WTC11 (cell line): ENCODE measurements around the gene SDCCAG8.

Experiments
- CTCF ChIP-seq: fragments of 200-600 bp; IDR thresholded peaks from 2 replicates; pipeline ENCODE4 v1.8.0; 2022; ENCODE audit warnings: antibody characterized with exemption
- ETV6 ChIP-seq: sonication (generic); formaldehyde crosslinking; IDR thresholded peaks from 2 replicates; pipeline ENCODE4 v1.8.1; 2022; ENCODE audit warnings: mild to moderate bottlenecking, missing genetic modification reagents
- GTF2I ChIP-seq: fragments of 250-450 bp; sonication (Bioruptor Pico); conservative IDR thresholded peaks from 2 replicates; pipeline ENCODE4 v1.4.0; 2021; ENCODE audit warnings: mild to moderate bottlenecking
- NFE2L1 ChIP-seq: sonication (generic); formaldehyde crosslinking; IDR thresholded peaks from 2 replicates; pipeline ENCODE4 v1.8.1; 2023; ENCODE audit warnings: missing genetic modification reagents
- USF2 ChIP-seq: sonication (generic); formaldehyde crosslinking; IDR thresholded peaks from 2 replicates; pipeline ENCODE4 v1.8.1; 2023; ENCODE audit warnings: mild to moderate bottlenecking, missing genetic modification reagents, moderate library complexity
- TF ChIP-seq, protein P1 (sequence below): sonication (generic); formaldehyde crosslinking; IDR thresholded peaks from 2 replicates; pipeline ENCODE4 v1.8.0; 2022; ENCODE audit warnings: mild to moderate bottlenecking, missing genetic modification reagents
- TF ChIP-seq, protein P2 (sequence below): fragments of 250-450 bp; sonication (Bioruptor Pico); IDR thresholded peaks from 2 replicates; pipeline ENCODE4 v1.9.0; 2021; ENCODE audit warnings: mild to moderate bottlenecking
- TF ChIP-seq, protein P3 (sequence below): sonication (generic); formaldehyde crosslinking; IDR thresholded peaks from 2 replicates; pipeline ENCODE4 v1.8.1; 2022; ENCODE audit warnings: missing genetic modification reagents, borderline replicate concordance

DNA sequence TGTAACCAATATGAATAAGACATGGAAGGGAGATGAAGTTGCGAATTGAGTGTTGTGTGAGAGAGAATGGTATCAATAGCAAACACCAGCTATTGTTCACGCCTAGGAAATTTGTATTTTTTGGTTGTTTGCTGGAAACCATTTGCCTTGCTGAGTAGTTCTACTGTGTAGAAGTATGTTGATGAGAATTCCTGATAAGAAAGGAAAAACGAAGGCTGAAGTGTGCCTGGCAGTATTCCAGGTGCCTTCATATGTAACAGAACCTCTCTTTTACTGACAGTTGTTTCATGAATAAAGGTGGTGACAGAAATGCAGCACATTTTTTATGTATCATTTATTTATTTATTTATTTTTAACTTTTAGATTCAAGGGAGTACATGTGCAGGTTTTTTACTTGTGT, 79.5 kb downstream of the SDCCAG8 start:
- TF ChIP-seq CTCF, result no peak
- no peak for TF ChIP-seq USF2 (CRISPR knock-in tag)
- no peak for TF ChIP-seq NFE2L1
- TF ChIP-seq, protein P1, sequence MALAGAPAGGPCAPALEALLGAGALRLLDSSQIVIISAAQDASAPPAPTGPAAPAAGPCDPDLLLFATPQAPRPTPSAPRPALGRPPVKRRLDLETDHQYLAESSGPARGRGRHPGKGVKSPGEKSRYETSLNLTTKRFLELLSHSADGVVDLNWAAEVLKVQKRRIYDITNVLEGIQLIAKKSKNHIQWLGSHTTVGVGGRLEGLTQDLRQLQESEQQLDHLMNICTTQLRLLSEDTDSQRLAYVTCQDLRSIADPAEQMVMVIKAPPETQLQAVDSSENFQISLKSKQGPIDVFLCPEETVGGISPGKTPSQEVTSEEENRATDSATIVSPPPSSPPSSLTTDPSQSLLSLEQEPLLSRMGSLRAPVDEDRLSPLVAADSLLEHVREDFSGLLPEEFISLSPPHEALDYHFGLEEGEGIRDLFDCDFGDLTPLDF (CRISPR knock-in tag), result no peak
- TF ChIP-seq, protein P2, sequence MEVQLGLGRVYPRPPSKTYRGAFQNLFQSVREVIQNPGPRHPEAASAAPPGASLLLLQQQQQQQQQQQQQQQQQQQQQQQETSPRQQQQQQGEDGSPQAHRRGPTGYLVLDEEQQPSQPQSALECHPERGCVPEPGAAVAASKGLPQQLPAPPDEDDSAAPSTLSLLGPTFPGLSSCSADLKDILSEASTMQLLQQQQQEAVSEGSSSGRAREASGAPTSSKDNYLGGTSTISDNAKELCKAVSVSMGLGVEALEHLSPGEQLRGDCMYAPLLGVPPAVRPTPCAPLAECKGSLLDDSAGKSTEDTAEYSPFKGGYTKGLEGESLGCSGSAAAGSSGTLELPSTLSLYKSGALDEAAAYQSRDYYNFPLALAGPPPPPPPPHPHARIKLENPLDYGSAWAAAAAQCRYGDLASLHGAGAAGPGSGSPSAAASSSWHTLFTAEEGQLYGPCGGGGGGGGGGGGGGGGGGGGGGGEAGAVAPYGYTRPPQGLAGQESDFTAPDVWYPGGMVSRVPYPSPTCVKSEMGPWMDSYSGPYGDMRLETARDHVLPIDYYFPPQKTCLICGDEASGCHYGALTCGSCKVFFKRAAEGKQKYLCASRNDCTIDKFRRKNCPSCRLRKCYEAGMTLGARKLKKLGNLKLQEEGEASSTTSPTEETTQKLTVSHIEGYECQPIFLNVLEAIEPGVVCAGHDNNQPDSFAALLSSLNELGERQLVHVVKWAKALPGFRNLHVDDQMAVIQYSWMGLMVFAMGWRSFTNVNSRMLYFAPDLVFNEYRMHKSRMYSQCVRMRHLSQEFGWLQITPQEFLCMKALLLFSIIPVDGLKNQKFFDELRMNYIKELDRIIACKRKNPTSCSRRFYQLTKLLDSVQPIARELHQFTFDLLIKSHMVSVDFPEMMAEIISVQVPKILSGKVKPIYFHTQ (CRISPR knock-in tag), result no peak
- TF ChIP-seq, protein P3, sequence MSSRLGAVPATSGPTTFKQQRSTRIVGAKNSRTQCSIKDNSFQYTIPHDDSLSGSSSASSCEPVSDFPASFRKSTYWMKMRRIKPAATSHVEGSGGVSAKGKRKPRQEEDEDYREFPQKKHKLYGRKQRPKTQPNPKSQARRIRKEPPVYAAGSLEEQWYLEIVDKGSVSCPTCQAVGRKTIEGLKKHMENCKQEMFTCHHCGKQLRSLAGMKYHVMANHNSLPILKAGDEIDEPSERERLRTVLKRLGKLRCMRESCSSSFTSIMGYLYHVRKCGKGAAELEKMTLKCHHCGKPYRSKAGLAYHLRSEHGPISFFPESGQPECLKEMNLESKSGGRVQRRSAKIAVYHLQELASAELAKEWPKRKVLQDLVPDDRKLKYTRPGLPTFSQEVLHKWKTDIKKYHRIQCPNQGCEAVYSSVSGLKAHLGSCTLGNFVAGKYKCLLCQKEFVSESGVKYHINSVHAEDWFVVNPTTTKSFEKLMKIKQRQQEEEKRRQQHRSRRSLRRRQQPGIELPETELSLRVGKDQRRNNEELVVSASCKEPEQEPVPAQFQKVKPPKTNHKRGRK (CRISPR knock-in tag), result no peak
- no peak for TF ChIP-seq ETV6 (CRISPR knock-in tag)
- TF ChIP-seq GTF2I (CRISPR knock-in tag), result no peak
